HG02642 (cell line): ENCODE data around the gene EDN1.

ENCODE experiments used
- ATAC-seq: cut with Tn5 transposase; IDR thresholded peaks from one replicate; pipeline ENCODE4 v1.9.1; 2021; ENCODE audit warnings: mild to moderate bottlenecking; ENCODE audit not compliant: unreplicated experiment, poor library complexity

The EDN1 gene

GRCh38 chr6:12266571-12266970, 23.6 kb upstream of the EDN1 start:
- ATAC-seq, result no peak

GRCh38 chr6:12269110-12269509, 21.1 kb upstream of the EDN1 start:
- no peak for ATAC-seq

DNA sequence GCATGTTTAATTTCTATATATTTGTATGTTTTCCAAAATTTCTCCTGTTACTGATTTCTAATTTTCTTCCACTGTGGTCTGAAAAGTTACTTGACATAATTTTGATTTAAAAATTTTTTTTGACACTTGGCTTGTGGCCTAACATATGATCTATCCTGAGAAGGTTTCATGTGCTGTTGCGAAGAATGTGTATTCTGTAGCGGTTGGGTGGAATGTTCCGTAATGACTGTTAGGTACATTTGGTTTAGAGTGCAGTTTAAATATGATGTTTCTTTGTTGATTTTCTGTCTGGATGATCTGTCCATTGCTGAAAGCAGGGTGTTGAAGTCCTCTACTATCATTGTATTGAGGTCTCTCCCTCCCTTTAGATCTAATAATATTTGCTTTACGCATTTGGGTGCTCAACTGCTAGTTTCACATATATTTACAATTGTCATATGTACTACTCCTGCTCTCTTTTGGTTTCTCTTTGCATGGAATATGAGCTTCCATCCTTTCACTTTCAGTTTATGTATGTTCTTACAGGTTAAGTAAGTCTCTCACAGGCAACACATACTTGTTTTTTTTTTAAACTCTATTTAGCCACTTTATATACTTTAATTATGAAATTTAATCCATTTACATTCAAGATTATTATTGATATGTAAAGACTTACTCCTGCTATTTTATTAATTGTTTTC, 19.5 kb upstream of the EDN1 start:
- no peak for ATAC-seq

- ATAC-seq, result no peak
Measured at GRCh38 chr6:12271594-12271993, 18.6 kb upstream of the EDN1 start.

- ATAC-seq, result no peak
Measured at GRCh38 chr6:12271997-12272396, 18.2 kb upstream of the EDN1 start.

DNA sequence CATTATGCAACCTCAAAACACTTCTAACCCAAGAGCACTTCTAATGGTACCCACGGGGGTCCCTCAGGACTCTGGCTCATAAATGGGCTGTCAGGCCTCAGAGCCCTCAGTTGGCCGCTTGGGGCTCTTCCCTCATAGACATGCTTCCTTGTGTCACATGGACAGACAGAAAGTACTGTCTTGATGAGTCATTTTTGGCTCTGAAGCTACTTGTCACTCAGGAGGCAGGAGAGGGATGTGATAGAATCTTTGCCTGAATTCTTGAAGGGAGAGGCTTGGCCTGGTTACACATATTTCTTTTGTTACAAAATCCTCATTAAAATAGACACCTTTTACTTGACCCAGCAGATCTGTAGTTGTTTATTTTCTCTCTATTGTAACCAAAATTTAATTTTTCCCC, 15.1 kb upstream of the EDN1 start:
- no peak for ATAC-seq

- ATAC-seq, result no peak
Measured at GRCh38 chr6:12276930-12277315, 13.2 kb upstream of the EDN1 start.

DNA sequence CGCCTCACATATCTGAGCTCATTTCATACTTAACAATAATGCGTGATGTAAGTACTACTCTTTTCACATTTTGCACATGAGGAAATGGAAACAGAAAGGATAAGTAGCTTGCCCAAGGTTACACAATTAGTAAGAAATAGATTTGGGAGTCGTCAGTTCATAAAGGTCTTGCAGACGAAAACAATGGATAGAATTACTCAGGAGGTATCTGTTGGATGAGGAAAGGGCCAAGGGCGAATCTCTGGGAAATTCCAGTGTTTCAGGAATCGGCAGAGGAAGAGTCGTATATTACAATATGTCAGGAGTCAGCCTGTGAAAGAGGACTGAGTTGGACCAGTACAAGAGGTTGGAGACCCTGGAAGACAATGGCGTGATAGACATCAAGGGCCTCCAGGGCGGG, 12.8 kb upstream of the EDN1 start:
- ATAC-seq, result no peak

- no peak for ATAC-seq
Measured at GRCh38 chr6:12278915-12279314, 11.2 kb upstream of the EDN1 start.

DNA sequence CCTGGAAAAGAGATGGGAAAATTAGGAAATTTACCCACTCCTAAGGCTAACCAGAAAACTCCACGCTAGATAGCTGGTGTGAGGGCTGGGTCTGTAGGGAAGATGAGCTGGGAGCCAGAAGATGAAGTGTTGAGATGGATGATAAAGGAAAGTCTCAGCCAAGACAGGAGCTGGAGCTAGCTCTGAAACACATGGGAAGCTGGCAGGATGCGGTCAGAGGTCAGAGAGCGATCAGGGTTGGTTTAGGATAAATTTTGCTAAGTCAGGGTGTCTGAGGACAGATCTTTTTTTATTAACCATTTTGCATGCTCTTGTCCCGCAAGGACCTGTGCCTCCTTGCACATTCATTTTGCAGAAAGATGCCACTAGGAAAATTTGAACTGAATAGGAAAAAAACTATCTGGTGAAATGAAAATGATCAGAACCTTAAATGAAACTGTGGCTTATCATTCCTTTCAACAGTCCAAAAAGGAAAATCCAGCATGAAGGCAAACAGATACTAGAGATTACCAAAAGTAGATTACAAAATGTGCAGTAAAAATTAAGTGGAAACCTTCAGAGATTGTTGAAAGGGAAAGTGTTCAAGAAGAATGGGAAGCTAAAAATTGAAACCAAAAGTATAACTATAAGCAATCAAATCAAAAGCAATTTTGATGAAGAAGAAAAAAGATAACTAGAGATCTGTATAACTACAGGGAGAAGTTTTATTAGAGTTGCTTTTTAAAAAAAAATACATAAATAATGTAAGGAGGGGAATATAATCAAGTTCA, 10.7 kb upstream of the EDN1 start:
- no peak for ATAC-seq

DNA sequence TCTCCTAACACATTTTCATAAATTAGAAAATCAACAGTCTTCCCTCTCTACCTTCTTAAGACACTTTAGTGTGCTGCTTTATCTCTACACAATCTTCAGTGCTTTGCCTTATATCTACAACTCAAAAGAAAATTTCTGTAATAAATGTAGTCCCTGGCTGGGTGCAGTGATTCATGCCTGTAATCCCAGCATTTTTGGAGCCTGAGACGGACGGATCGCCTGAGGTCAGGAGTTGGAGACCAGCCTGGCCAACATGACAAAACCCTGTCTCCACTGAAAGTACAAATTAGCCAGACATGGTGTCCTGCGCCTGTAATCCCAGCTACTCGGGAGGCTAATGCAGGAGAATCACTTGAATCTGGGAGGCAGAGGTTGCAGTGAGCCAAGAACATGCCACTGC, 9.7 kb upstream of the EDN1 start:
- no peak for ATAC-seq

DNA sequence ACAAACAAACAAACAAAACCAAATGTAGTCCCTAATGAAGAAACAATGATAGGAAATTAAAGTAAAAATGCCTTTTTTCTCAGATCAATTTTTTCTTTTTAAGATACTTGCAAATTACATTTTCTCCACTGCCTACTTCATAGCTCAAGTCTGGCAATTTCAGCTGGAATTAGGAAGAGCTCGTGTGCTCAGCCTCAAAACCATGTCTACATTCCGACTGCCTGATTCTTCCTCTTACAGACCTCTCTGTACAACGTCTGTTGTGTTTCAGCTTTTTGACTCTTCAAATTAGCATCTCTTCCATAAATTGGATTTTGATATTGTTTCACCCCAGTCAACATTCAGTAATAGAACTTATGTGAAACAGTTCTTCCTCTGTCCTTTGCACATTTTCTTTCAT, 9.3 kb upstream of the EDN1 start:
- no peak for ATAC-seq

GRCh38 chr6:12283904-12284303, 6.3 kb upstream of the EDN1 start:
- ATAC-seq, result no peak

DNA sequence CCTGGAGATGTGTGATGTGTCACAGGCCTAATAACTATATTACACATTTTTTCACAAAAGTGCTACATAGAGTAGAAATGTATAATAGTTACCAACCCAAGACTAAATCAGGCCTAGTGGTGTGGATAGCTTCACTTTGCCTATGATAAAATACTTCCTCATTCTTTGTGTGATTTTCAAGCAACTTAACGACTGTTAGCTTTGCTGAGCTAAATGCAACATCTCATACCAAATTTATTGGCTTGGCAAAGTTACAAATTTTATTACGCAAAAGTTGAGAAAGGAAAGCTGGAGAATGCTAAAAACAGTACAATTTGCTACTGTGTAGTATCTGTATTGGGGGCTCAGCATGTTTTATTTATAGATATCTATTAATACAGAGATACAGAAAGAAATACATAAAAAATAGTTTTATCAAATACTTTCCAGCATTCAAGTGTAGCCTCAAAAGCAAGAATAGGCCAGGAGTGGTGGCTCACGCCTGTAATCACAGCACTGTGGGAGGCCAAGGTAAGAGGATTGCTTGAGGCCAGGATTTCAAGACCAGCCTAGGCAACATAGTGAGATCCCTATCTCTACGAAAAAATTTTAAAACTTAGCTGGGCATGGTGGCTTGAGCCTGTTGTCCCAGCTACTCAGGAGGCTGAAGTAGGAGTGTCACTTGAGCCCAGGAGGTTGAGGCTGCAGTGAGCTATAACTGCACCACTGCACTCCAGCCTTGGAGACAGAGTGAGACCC, 3.6 kb upstream of the EDN1 start:
- ATAC-seq, result no peak

DNA sequence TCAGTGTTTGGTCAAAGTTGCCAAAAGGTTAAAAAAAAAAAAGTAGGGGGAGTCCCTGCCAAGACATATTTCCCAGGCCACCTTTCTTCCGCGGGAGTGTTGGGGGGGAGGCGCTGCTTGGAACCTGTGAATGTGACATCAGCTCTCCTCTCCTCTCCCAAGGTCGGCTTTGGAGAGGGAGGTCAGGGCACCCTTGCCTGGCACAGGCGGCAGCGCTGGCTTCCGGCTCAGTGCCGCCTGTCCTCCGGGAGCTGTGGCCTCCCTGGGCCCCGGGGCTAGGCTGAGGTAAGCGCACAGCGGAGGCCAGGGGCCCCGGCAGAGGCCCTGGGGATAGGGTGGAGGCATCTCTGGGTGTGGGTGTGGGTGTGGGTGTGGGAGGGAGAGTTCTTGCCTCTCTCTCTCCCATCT, 1.9 kb upstream of the EDN1 start:
- ATAC-seq, result no peak

- no peak for ATAC-seq
Measured at GRCh38 chr6:12288914-12289313, 1.2 kb upstream of the EDN1 start.

DNA sequence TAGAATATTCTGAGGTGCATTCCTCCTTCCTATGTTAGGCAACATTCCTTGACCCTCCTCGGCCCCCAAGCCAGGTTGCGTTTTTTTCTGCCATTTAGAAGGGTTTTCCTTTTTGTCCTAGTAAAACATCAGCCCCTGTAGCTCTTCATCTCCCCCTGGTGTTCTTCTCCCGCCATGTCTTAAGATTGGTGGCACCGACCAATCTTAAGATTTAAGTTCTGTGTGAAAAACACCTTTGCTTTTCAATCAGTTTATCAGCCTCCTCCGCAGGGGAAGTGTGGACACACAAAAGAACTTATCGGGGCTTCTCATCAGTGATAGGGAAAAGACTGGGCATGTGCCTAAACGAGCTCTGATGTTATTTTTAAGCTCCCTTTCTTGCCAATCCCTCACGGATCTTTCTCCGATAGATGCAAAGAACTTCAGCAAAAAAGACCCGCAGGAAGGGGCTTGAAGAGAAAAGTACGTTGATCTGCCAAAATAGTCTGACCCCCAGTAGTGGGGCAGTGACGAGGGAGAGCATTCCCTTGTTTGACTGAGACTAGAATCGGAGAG, 719 bp upstream of the EDN1 start:
- ATAC-seq, result no peak

GRCh38 chr6:12291071-12291838, 1.1 kb downstream of the EDN1 start:
- ATAC-seq, result no peak

GRCh38 chr6:12291839-12292604, 1.9 kb downstream of the EDN1 start:
- no peak for ATAC-seq
